Bronchial epithelial cell (primary cell): Measurements from ENCODE around the gene HTR5A. TPM values are rescaled to one million over a fixed set of nuclear protein-coding genes. Genes with fewer than 3 reads are reported as not detected.

Experiments used
- DNase-seq: peaks from one replicate; pipeline ENCODE4 v3.0.0-alpha.2; 2010; ENCODE audit warnings: low read depth
- FAIRE-seq: peaks from 2 replicates; lab custom pipeline; 2011; peaks lifted over from hg19 to GRCh38; lab: Jason Lieb, UNC
- H3K27me3 ChIP-seq: 2 replicates; pipeline ENCODE4 v1.5.1; 2011; ENCODE audit warnings: low read length; ENCODE audit not compliant: control insufficient read depth, insufficient read depth
- H3K36me3 ChIP-seq: 2 replicates; pipeline ENCODE4 v1.5.1; 2011; ENCODE audit warnings: low read length; ENCODE audit not compliant: control insufficient read depth, insufficient read depth
- H3K4me3 ChIP-seq: 2 replicates; pipeline ENCODE4 v1.5.1; 2011; ENCODE audit warnings: mild to moderate bottlenecking, low read depth, low read length, control low read depth
- CTCF ChIP-seq: IDR thresholded peaks from 2 replicates; pipeline ENCODE4 v1.5.1; 2011; ENCODE audit warnings: mild to moderate bottlenecking, moderate library complexity, low read length, control low read depth, inconsistent platforms; ENCODE audit not compliant: insufficient read depth, severe bottlenecking
- total RNA-seq: library from RNA; depleted of rRNA; stranded (reverse); fragments of >200 nt; gene quantifications from 2 replicates; pipeline ENCODE4 v1.2.1, GENCODE V29; 2014

HTR5A gene
- total RNA-seq, 1 donor from 2014 or later, result not detected

- no peak for TF ChIP-seq CTCF
- Histone ChIP-seq H3K36me3 (no peaks in the 10 kb centered on the region), H3K4me3 (no peak overlapping the region), H3K27me3 (no peaks in the 10 kb centered on the region)
- no peak for DNase-seq
- no peak for FAIRE-seq
Observed at GRCh38 chr7:155038335-155038734, 31.8 kb upstream of the HTR5A start.

- FAIRE-seq, result no peak
- no peaks in the 10 kb centered on the region for H3K36me3 ChIP-seq
- no peaks in the 10 kb centered on the region for H3K27me3 ChIP-seq
- DNase-seq, result no peak
- no peak for TF ChIP-seq CTCF
- no peak overlapping the region for H3K4me3 ChIP-seq
Observed at GRCh38 chr7:155043756-155044155, 26.4 kb upstream of the HTR5A start.

- H3K36me3 ChIP-seq, result no peaks in the 10 kb centered on the region
- no peak for FAIRE-seq
- H3K27me3 ChIP-seq, result no peaks in the 10 kb centered on the region
- no peak overlapping the region for H3K4me3 ChIP-seq
- DNase-seq, result no peak
- TF ChIP-seq CTCF, result no peak
Observed at GRCh38 chr7:155048006-155048405, 22.1 kb upstream of the HTR5A start.

GRCh38 chr7:155051355-155051754 is 18.8 kb upstream of the HTR5A start:
- no peak overlapping the region for H3K4me3 ChIP-seq
- no peaks in the 10 kb centered on the region for H3K36me3 ChIP-seq
- TF ChIP-seq CTCF, result no peak
- no peaks in the 10 kb centered on the region for H3K27me3 ChIP-seq
- FAIRE-seq (no peak), DNase-seq (no peak)

DNA sequence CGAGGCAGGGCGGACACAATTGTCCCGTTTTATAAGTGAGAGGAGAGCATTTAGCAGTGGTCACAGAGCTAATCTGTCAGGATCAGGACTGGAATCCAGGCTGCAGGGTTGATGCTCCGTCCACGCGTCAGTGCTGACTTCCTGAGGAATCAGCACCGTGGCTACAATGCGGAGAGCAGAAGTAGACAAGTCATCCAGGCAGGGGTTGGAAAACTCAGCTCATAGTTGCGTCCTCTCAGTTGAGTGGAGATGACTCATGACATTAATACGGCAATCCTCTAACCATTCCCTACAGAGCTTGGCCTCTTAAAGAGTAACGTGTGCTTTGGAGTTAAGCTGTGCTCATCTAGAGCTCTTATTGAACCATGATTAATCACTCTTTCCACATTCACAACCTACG is 17.1 kb upstream of the HTR5A start:
- FAIRE-seq, result no peak
- no peak for TF ChIP-seq CTCF
- H3K27me3 ChIP-seq, result no peaks in the 10 kb centered on the region
- H3K36me3 ChIP-seq, result no peaks in the 10 kb centered on the region
- no peak for DNase-seq
- no peak overlapping the region for H3K4me3 ChIP-seq

DNA sequence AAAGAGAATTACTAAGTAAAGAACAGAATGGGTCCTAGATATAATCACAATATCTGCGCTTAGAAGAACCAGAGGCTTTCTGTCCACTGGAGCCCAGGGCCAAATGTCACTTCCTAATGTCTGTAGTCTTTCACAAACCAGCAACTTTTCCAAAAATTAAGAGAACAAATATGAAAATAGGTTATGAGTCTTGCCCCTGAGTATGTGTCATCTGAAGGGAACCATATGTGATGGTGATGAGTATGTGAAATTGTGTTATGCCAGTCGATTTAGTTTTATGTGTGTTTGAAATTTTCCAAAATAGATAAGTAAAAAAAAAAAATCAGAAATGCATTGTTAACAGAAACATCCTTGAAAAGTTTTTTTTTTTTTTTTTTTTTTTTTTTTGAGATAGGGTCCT is 15.4 kb upstream of the HTR5A start:
- no peak for TF ChIP-seq CTCF
- no peak for FAIRE-seq
- no peaks in the 10 kb centered on the region for H3K27me3 ChIP-seq
- DNase-seq, result no peak
- no peak overlapping the region for H3K4me3 ChIP-seq
- H3K36me3 ChIP-seq, result no peaks in the 10 kb centered on the region
